HFFc6 (cell line): Measurements from ENCODE around the gene SAFB. TPM values are rescaled to one million over a fixed set of nuclear protein-coding genes. Genes with fewer than 3 reads are reported as not detected.

Experiments used
- DNase-seq: peaks from one replicate; pipeline ENCODE4 v3.0.0-alpha.2; 2018
- H3K27ac Mint-ChIP-seq: 2 replicates; pipeline ENCODE4 v1.8.0; 2020; ENCODE audit warnings: mild to moderate bottlenecking, mixed read lengths
- H3K27me3 Mint-ChIP-seq: 2 replicates; pipeline ENCODE4 v1.8.0; 2021; ENCODE audit warnings: mild to moderate bottlenecking, moderate library complexity, mixed read lengths; ENCODE audit not compliant: insufficient read depth
- H3K36me3 Mint-ChIP-seq: 2 replicates; pipeline ENCODE4 v1.8.0; 2021; ENCODE audit warnings: low read depth, mixed read lengths
- H3K4me1 Mint-ChIP-seq: 2 replicates; pipeline ENCODE4 v1.8.0; 2020; ENCODE audit warnings: low read depth, mixed read lengths
- H3K4me3 Mint-ChIP-seq: 2 replicates; pipeline ENCODE4 v1.8.0; 2020; ENCODE audit warnings: mild to moderate bottlenecking, moderate library complexity, mixed read lengths
- H3K9me3 Mint-ChIP-seq: 2 replicates; pipeline ENCODE4 v1.8.0; 2020; ENCODE audit warnings: mild to moderate bottlenecking, mixed read lengths
- CTCF ChIP-seq: fragments of 200-600 bp; sonication (generic); IDR thresholded peaks from 2 replicates; pipeline ENCODE4 v1.5.0; 2021; ENCODE audit warnings: antibody characterized with exemption, mild to moderate bottlenecking
- total RNA-seq, 6 experiments: library from RNA; stranded (reverse); fragmentation: NEBNext Ultra II Directional; extraction: Animal tissue kit (Norgen Biotek cat#: 25700); gene quantifications; 2 replicates in 1 of 6; 3 replicates in 5 of 6; pipeline ENCODE4 v1.2.3, GENCODE V29; 2021

The SAFB gene
- total RNA-seq, 6 experiments from 2014 or later: 41.7 to 53.6 (median 49.3) TPM

- H3K4me1 Mint-ChIP-seq: peaks cover 19% of the 10 kb centered on the region
Observed at GRCh38 chr19:5663904-5664303, 41.0 kb downstream of the SAFB start.

GRCh38 chr19:5664515-5664914, 41.6 kb downstream of the SAFB start:
- no peak for DNase-seq
- H3K4me1 Mint-ChIP-seq: peaks cover 19% of the 10 kb centered on the region
- H3K27ac Mint-ChIP-seq: peak overlapping the region; percentile 29; the same call in 1 of the 2 replicates
- TF ChIP-seq CTCF: no peak
- H3K9me3 Mint-ChIP-seq: no peaks in the 10 kb centered on the region
- H3K4me3 Mint-ChIP-seq: no peak overlapping the region
- no peaks in the 10 kb centered on the region for H3K27me3 Mint-ChIP-seq
- peaks cover 18% of the 10 kb centered on the region; the same call in 1 of the 2 replicates for H3K36me3 Mint-ChIP-seq

More at GRCh38 chr19:5663904-5664303, 41.0 kb downstream of the SAFB start:
- no peak for DNase-seq
- TF ChIP-seq CTCF: no peak
- Mint-ChIP-seq H3K27me3 (no peaks in the 10 kb centered on the region), H3K9me3 (no peaks in the 10 kb centered on the region), H3K4me3 (no peak overlapping the region), H3K36me3 (peaks cover 18% of the 10 kb centered on the region; the same call in 1 of the 2 replicates), H3K27ac (no peak overlapping the region)

GRCh38 chr19:5665781-5666513, 43.1 kb downstream of the SAFB start:
- peak; percentile 63 for TF ChIP-seq CTCF
- no peak overlapping the region for H3K4me3 Mint-ChIP-seq
- peaks cover 19% of the 10 kb centered on the region for H3K4me1 Mint-ChIP-seq
- no peaks in the 10 kb centered on the region for H3K27me3 Mint-ChIP-seq
- DNase-seq: peak; percentile 79
- peaks cover 18% of the 10 kb centered on the region; the same call in 1 of the 2 replicates for H3K36me3 Mint-ChIP-seq
- no peaks in the 10 kb centered on the region for H3K9me3 Mint-ChIP-seq
- H3K27ac Mint-ChIP-seq: peak overlapping the region; percentile 75

GRCh38 chr19:5666921-5667610, 44.2 kb downstream of the SAFB start:
- DNase-seq: no peak
- Mint-ChIP-seq H3K36me3 (peaks cover 15% of the 10 kb centered on the region; the same call in 1 of the 2 replicates), H3K27ac (no peak overlapping the region), H3K9me3 (no peaks in the 10 kb centered on the region), H3K4me1 (peaks cover 19% of the 10 kb centered on the region), H3K4me3 (no peak overlapping the region; the same call in 1 of the 2 replicates), H3K27me3 (peaks cover 2% of the 10 kb centered on the region; the same call in 1 of the 2 replicates)
- no peak for TF ChIP-seq CTCF

- no peak for TF ChIP-seq CTCF
- Mint-ChIP-seq H3K27me3 (peaks cover 4% of the 10 kb centered on the region; the same call in 1 of the 2 replicates), H3K4me1 (peaks cover 19% of the 10 kb centered on the region), H3K9me3 (no peaks in the 10 kb centered on the region), H3K27ac (no peak overlapping the region), H3K36me3 (peaks cover 16% of the 10 kb centered on the region; the same call in 1 of the 2 replicates), H3K4me3 (no peak overlapping the region; the same call in 1 of the 2 replicates)
- DNase-seq: no peak
Observed at GRCh38 chr19:5667751-5668271, 44.9 kb downstream of the SAFB start.
